A549 (cell line): ENCODE measurements around the gene GSTA3. TPM values are rescaled to one million over a fixed set of nuclear protein-coding genes. Genes with fewer than 3 reads are reported as not detected.
"Not testable (repeated sequence)": the region's sequence is repeated elsewhere in the genome, so short reads cannot be mapped to it uniquely, and the experiment has no call there.

Experiments used
- ATAC-seq, 2 experiments: fragments of 200-7000 bp in 1 of 2; fragments of >200 bp in 1 of 2; cut with Nextera tagmentation in 1 of 2; cut with Tn5 transposase in 1 of 2; 3 replicates each; pipeline versions ENCODE4 v1.8.0 to v1.9.1; 2018 to 2020; ENCODE audit warnings: mild to moderate bottlenecking in 1 of 2, moderate library complexity in 1 of 2
- CTCF ChIA-PET: fragments of 300-600 bp; sonication (Branson Sonifier 250); formaldehyde crosslinking; extraction: SDS; loops from one replicate; lab custom pipeline; 2021; ENCODE audit warnings: antibody characterized with exemption, inconsistent platforms; lab: Yijun Ruan, JAX
- POLR2A ChIA-PET: fragments of 350-600 bp; formaldehyde crosslinking; extraction: SDS; loops from one replicate; lab custom pipeline; 2021; ENCODE audit warnings: antibody characterized with exemption, inconsistent platforms; lab: Yijun Ruan, JAX
- DNase-seq, 2 experiments: peaks; one replicate each; pipeline versions ENCODE4 v3.0.0 to v3.0.0-alpha.2; 2011 to 2016; ENCODE audit warnings: low read depth in 1 of 2, low spot score in 1 of 2
- FAIRE-seq: peaks from 2 replicates; lab custom pipeline; 2011; peaks lifted over from hg19 to GRCh38; lab: Jason Lieb, UNC
- H3K27ac ChIP-seq, 2 experiments: fragments of >200 bp; sonication (Bioruptor Twin); formaldehyde crosslinking; 3 replicates each; pipeline ENCODE4 v1.5.1; 2016 to 2017
- H3K4me1 ChIP-seq: fragments of >200 bp; sonication (Bioruptor Twin); formaldehyde crosslinking; 3 replicates; pipeline ENCODE4 v1.6.1; 2016
- H3K4me2 ChIP-seq: fragments of >200 bp; sonication (Bioruptor Twin); formaldehyde crosslinking; 3 replicates; pipeline ENCODE4 v1.6.1; 2016
- H3K4me3 ChIP-seq: fragments of >200 bp; sonication (Bioruptor Twin); formaldehyde crosslinking; 3 replicates; pipeline ENCODE4 v1.5.1; 2016
- H3K9me3 ChIP-seq: fragments of >200 bp; sonication (Bioruptor Twin); formaldehyde crosslinking; 3 replicates; pipeline ENCODE4 v1.6.1; 2016
- CEBPB ChIP-seq, 2 experiments: fragments of >200 bp in 1 of 2; sonication (Bioruptor Twin) in 1 of 2; formaldehyde crosslinking in 1 of 2; IDR thresholded peaks; 2 replicates each; pipeline ENCODE4 v1.6.1; 2012 to 2016
- EP300 ChIP-seq, 2 experiments: fragments of >200 bp; sonication (Bioruptor Twin); formaldehyde crosslinking; IDR thresholded peaks; 2 replicates in 1 of 2; 3 replicates in 1 of 2; pipeline ENCODE4 v1.6.1; 2016 to 2017
- FOSL2 ChIP-seq, 2 experiments: fragments of 450-650 bp in 1 of 2; fragments of >200 bp in 1 of 2; sonication (Bioruptor Twin) in 1 of 2; formaldehyde crosslinking; IDR thresholded peaks; 2 replicates each; pipeline versions ENCODE4 v1.5.0 to v1.6.1; 2016 to 2020; ENCODE audit warnings: mild to moderate bottlenecking in 1 of 2, moderate library complexity in 1 of 2
- HDAC2 ChIP-seq: fragments of 200-600 bp; sonication (generic); IDR thresholded peaks from 2 replicates; pipeline ENCODE4 v1.6.1; 2016
- JUNB ChIP-seq: fragments of >200 bp; sonication (Bioruptor Twin); formaldehyde crosslinking; IDR thresholded peaks from 2 replicates; pipeline ENCODE4 v1.6.1; 2016
- KDM5A ChIP-seq: fragments of 200-600 bp; sonication (generic); IDR thresholded peaks from 2 replicates; pipeline ENCODE4 v1.6.1; 2016; ENCODE audit warnings: antibody characterized with exemption, mild to moderate bottlenecking
- MAFK ChIP-seq: fragments of 450-650 bp; IDR thresholded peaks from 2 replicates; pipeline ENCODE4 v1.6.1; 2014; ENCODE audit not compliant: partially characterized antibody
- MAZ ChIP-seq: fragments of 150-350 bp; IDR thresholded peaks from 2 replicates; pipeline ENCODE4 v1.6.1; 2014; ENCODE audit warnings: antibody characterized with exemption, low read depth, low read length, borderline replicate concordance
- NPAS2 ChIP-seq: fragments of 250-450 bp; sonication (Bioruptor Pico); IDR thresholded peaks from 2 replicates; pipeline ENCODE4 v1.8.0; 2022; ENCODE audit warnings: mild to moderate bottlenecking, moderate library complexity, borderline replicate concordance
- NR3C1 ChIP-seq: fragments of >200 bp; sonication (Bioruptor Twin); formaldehyde crosslinking; IDR thresholded peaks from 3 replicates; pipeline ENCODE4 v1.6.1; 2017
- PHF8 ChIP-seq: fragments of 200-600 bp; sonication (generic); IDR thresholded peaks from 2 replicates; pipeline ENCODE4 v1.6.1; 2016; ENCODE audit warnings: low read depth, mild to moderate bottlenecking, antibody characterized with exemption, moderate library complexity, borderline replicate concordance
- POLR2A ChIP-seq: IDR thresholded peaks from 2 replicates; pipeline ENCODE4 v1.6.1; 2012; ENCODE audit warnings: mild to moderate bottlenecking, low read length
- POLR2AphosphoS2 ChIP-seq: conservative IDR thresholded peaks from 2 replicates; pipeline ENCODE4 v1.6.1; 2012; ENCODE audit warnings: low read length, improper control_type of control experiment, inconsistent platforms
- RARB ChIP-seq: fragments of 250-450 bp; sonication (Bioruptor Pico); IDR thresholded peaks from 2 replicates; pipeline ENCODE4 v1.8.0; 2021; ENCODE audit warnings: mild to moderate bottlenecking, moderate library complexity
- ZSCAN20 ChIP-seq: fragments of 250-450 bp; sonication (Bioruptor Pico); IDR thresholded peaks from 2 replicates; pipeline ENCODE4 v1.8.0; 2022; ENCODE audit warnings: mild to moderate bottlenecking, moderate library complexity
- WGBS: methylation state at CpG from one replicate; pipeline ENCODE4 v1.1.6; 2017; ENCODE audit errors: missing lambda C conversion rate; 5-methylcytosine and 5-hydroxymethylcytosine counted together
- polyA plus RNA-seq, 4 experiments: library from polyadenylated mRNA; depleted of rRNA in 3 of 4; stranded (reverse); fragments of >200 nt; fragmentation: RNase III in 1 of 4; extraction: RNeasy Plus Mini Kit Qiagen cat#74134 plus additional on column Dnase treatment in 1 of 4; gene quantifications; 2 replicates in 3 of 4; 3 replicates in 1 of 4; pipeline ENCODE4 v1.2.3, GENCODE V29; 2011 to 2017
- TF ChIP-seq, protein P1 (sequence below): fragments of 150-350 bp; IDR thresholded peaks from 2 replicates; pipeline ENCODE4 v1.6.1; 2014; ENCODE audit warnings: low read depth, mild to moderate bottlenecking, low read length
- TF ChIP-seq, protein P2 (sequence below): fragments of 450-650 bp; IDR thresholded peaks from 2 replicates; pipeline ENCODE4 v1.6.1; 2014; ENCODE audit warnings: antibody characterized with exemption
- TF ChIP-seq, protein P3 (sequence below): fragments of >200 bp; sonication (Bioruptor Twin); formaldehyde crosslinking; IDR thresholded peaks from 3 replicates; pipeline ENCODE4 v1.5.1; 2016
- TF ChIP-seq, protein P4 (sequence below): IDR thresholded peaks from 2 replicates; pipeline ENCODE4 v1.6.1; 2012; ENCODE audit warnings: low read depth, borderline replicate concordance

GSTA3 gene
- polyA plus RNA-seq, 2 of the 4 experiments (the other 2 are of a cell fraction) = not detected

DNA sequence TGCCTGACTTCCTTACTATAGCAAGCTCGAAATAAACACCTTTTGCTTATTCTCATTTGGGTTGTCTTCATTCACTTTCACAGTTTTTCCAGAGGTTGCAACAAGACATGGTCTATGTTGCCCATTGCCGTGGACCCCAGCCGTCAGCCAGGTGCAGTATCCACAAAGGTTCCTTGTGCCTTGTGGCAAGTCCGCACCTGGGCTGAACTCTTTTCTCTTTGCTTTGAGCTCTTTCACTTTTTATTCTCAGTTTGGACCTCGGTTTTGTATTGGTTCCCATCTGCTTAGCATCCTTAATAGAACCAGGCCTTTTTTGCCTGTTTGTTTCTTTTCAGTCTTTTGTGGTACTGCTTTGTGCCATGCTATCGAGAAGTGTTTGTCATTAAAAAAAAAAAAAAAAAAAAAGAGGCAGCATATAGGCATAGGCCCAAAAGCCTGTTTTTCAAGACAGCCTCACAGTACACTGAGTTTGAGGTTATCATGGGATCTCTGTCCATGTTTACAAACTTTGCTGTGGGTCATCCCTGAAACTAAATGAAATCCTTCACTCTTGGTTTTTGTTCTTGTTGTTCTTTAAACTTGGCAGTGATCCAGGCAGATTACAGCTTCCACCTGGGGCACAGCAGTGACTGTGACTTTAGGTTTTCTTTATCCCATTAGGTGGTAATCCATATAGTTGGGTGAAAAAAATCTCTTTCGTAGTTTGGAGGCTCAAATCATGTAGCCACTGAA is 33.3 kb downstream of the GSTA3 start:
- H3K4me1 ChIP-seq = peaks cover 3% of the 10 kb centered on the region; the same call in 2 of the 3 replicates
- ATAC-seq (no peak), FAIRE-seq (no peak)
- H3K4me2 ChIP-seq = no peak overlapping the region
- H3K4me3 ChIP-seq = no peak overlapping the region
- WGBS = 69% methylated on average over 7 of the region's 7 CpGs
- ChIA-PET CTCF (interaction anchor here (0.7 to 2.1 kb wide), 5 partner anchors 18 to 220 kb away, joined by 3 to 7 read pairs (median 4); partner anchors contain the start of gene GSTA4), POLR2A (no interaction called here)
- no peaks in the 10 kb centered on the region for H3K9me3 ChIP-seq
- H3K27ac ChIP-seq = no peak overlapping the region
- no peak for TF ChIP-seq EP300 (IDR thresholded peaks at IDR 0.05)
- no peak for TF ChIP-seq MAZ
- TF ChIP-seq PHF8 = no peak
- TF ChIP-seq, protein P1, sequence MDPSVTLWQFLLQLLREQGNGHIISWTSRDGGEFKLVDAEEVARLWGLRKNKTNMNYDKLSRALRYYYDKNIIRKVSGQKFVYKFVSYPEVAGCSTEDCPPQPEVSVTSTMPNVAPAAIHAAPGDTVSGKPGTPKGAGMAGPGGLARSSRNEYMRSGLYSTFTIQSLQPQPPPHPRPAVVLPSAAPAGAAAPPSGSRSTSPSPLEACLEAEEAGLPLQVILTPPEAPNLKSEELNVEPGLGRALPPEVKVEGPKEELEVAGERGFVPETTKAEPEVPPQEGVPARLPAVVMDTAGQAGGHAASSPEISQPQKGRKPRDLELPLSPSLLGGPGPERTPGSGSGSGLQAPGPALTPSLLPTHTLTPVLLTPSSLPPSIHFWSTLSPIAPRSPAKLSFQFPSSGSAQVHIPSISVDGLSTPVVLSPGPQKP = no peak
- TF ChIP-seq POLR2AphosphoS2 = no peak
- no peak for TF ChIP-seq JUNB
- no peak for TF ChIP-seq FOSL2 (IDR thresholded peaks at IDR 0.05)
- no peak for TF ChIP-seq FOSL2 (CRISPR knock-in tag; IDR thresholded peaks at IDR 0.05)
- TF ChIP-seq, protein P2, sequence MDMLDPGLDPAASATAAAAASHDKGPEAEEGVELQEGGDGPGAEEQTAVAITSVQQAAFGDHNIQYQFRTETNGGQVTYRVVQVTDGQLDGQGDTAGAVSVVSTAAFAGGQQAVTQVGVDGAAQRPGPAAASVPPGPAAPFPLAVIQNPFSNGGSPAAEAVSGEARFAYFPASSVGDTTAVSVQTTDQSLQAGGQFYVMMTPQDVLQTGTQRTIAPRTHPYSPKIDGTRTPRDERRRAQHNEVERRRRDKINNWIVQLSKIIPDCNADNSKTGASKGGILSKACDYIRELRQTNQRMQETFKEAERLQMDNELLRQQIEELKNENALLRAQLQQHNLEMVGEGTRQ = no peak
- no peak for TF ChIP-seq POLR2A
- no peak for TF ChIP-seq MAFK
- TF ChIP-seq ZSCAN20 = no peak
- TF ChIP-seq, protein P3, sequence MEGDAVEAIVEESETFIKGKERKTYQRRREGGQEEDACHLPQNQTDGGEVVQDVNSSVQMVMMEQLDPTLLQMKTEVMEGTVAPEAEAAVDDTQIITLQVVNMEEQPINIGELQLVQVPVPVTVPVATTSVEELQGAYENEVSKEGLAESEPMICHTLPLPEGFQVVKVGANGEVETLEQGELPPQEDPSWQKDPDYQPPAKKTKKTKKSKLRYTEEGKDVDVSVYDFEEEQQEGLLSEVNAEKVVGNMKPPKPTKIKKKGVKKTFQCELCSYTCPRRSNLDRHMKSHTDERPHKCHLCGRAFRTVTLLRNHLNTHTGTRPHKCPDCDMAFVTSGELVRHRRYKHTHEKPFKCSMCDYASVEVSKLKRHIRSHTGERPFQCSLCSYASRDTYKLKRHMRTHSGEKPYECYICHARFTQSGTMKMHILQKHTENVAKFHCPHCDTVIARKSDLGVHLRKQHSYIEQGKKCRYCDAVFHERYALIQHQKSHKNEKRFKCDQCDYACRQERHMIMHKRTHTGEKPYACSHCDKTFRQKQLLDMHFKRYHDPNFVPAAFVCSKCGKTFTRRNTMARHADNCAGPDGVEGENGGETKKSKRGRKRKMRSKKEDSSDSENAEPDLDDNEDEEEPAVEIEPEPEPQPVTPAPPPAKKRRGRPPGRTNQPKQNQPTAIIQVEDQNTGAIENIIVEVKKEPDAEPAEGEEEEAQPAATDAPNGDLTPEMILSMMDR = no peak
- no peak for TF ChIP-seq RARB (CRISPR knock-in tag)
- TF ChIP-seq NPAS2 (CRISPR knock-in tag) = no peak
- TF ChIP-seq, all 56 proteins: peak for 0
- DNase-seq = no peak

DNA sequence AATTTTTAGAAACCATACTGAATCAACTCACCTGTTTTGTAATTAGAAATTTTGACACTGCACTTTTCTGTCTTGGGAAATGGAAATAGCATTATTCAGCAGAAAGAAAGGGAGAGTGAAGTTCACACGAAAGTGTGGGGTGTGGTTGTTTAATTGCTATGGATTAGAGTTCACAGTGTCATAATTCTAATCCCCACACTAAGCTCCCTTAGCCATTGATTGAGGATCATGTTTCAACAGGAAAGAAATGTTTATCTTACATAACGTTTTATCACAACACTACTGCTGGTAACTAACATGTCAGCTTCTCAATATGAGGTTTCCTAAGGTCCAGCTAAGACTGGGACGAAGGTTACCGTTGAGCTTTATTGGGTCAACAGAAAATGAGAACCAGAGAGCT is 37.5 kb downstream of the GSTA3 start:
- Histone ChIP-seq H3K4me1 (no peaks in the 10 kb centered on the region), H3K4me2 (no peak overlapping the region), H3K9me3 (no peaks in the 10 kb centered on the region), H3K4me3 (no peak overlapping the region), H3K27ac (no peak overlapping the region)
- ChIA-PET POLR2A (no interaction called here), CTCF (no interaction called here)
- TF ChIP-seq, protein P4, sequence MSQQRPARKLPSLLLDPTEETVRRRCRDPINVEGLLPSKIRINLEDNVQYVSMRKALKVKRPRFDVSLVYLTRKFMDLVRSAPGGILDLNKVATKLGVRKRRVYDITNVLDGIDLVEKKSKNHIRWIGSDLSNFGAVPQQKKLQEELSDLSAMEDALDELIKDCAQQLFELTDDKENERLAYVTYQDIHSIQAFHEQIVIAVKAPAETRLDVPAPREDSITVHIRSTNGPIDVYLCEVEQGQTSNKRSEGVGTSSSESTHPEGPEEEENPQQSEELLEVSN = no peak
- no peak for TF ChIP-seq MAZ
- no peak for TF ChIP-seq HDAC2
- TF ChIP-seq KDM5A = no peak
- no peak for TF ChIP-seq JUNB
- DNase-seq (no peak), ATAC-seq (no peak), FAIRE-seq (no peak)
- WGBS = 46% methylated on average over 4 of the region's 4 CpGs

DNA sequence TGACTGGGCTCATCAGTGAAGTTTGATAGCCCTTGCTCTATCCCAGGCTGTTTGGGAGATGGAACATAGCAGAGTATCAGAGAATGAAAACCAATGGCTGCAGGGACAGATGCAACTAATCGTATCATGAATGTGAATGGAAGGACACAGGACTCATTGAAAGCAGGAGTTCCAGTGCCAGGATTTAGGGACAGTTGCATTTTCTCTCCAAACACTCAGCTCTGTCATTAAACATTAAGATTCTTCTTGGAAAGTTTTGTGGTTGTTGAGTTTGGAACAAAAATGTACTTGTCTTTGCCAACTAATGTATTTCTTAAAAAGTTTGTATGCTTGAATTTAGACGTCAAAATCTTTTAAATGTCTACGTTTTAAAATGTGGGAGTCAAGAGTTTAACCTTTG is 37.9 kb downstream of the GSTA3 start:
- TF ChIP-seq CEBPB (IDR thresholded peaks at IDR 0.05) (no peak), NR3C1 (no peak)
- TF ChIP-seq, all 56 proteins: peak for 0
- DNase-seq (no peak), FAIRE-seq (no peak), ATAC-seq (no peak)
- WGBS = 59% methylated on average over 3 of the region's 3 CpGs
- POLR2A ChIA-PET = no interaction called here
- Histone ChIP-seq H3K4me3 (no peak overlapping the region), H3K4me2 (no peak overlapping the region), H3K4me1 (no peaks in the 10 kb centered on the region), H3K9me3 (no peaks in the 10 kb centered on the region), H3K27ac (no peak overlapping the region)
- CTCF ChIA-PET = no interaction called here

DNA sequence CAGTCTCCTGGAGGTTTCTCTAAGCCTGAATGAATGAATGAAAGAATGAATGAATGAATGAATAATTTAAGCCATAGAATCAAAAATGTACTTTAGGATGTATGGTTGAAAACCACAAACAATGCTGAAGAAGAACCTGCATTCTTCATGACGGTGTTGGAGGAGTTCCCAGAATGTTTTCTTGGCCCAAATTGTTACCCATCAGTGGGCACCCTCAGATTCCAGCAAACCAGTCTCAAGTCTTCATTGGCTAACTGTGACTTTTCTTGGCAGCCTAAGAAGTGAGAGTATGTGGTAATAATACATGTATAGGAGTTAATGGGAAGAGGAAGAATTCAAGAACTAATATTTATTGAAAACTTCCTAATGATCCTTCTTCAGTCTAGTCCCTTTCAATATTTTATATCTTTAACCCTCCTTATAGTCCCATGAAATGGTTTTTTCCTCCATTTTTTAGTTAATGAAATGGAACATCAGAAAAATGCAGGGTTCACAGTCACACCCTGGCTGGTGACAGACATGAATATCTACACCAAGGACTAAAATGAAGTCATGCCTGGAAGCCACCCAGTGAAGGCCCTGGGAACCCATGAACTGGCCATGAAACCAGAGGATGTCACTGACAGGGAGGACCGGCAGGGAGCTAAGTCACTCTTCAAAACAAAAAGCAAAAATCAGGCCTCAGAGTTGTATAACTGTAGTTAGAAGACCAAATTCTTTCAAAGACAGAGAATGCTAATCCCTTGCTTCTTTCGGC is 39.0 kb downstream of the GSTA3 start:
- not testable (repeated sequence) for DNase-seq, ATAC-seq, H3K4me1 ChIP-seq

DNA sequence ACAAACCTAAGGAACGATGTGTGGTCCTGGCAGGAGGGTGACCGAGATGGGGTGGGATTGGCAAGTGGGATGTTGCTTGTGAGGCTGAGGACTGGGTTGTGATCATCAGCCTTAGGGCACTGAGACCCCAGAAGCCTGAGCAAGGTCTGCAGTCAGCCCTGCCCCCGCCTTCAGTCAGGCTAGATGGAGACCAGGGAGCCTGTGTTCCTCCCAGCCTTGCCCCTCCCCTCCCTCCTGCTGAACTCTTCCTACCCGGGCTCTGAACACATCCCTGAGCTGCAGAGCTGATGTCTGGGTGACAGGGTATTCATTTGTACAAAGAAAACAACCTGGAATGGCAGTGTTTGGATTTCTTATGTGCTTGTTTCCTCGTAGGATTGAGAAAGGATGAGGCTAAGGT is 40.6 kb downstream of the GSTA3 start:
- H3K27ac ChIP-seq, FAIRE-seq, DNase-seq, H3K9me3 ChIP-seq, ATAC-seq, H3K4me2 ChIP-seq, H3K4me1 ChIP-seq, POLR2A ChIA-PET, H3K4me3 ChIP-seq: not testable (repeated sequence)
- whole genome bisulfite sequencing = 53% methylated on average over 4 of the region's 5 CpGs
- CTCF ChIA-PET = interaction anchor here (1.0 kb wide), 1 partner anchor 14 kb away, joined by 3 read pairs; no protein-coding TSS in a partner anchor

More for the DNA sequence above, 39.0 kb downstream of the GSTA3 start:
- POLR2A ChIA-PET, H3K4me2 ChIP-seq, H3K9me3 ChIP-seq, H3K27ac ChIP-seq, FAIRE-seq, H3K4me3 ChIP-seq: not testable (repeated sequence)
- CTCF ChIA-PET = interaction anchor here (1.1 kb wide), 1 partner anchor 63 kb away, joined by 3 read pairs; no protein-coding TSS in a partner anchor
- WGBS = 84% methylated on average over 3 of the region's 3 CpGs
